ENCODE data around the gene HHAT. TPM values are rescaled to one million over a fixed set of nuclear protein-coding genes. Genes with fewer than 3 reads are reported as not detected.

The HHAT gene
- total and polyA plus RNA-seq, 2 of the 4 experiments (the other 2 are of a cell fraction): 1.7 to 2.5 TPM

DNA sequence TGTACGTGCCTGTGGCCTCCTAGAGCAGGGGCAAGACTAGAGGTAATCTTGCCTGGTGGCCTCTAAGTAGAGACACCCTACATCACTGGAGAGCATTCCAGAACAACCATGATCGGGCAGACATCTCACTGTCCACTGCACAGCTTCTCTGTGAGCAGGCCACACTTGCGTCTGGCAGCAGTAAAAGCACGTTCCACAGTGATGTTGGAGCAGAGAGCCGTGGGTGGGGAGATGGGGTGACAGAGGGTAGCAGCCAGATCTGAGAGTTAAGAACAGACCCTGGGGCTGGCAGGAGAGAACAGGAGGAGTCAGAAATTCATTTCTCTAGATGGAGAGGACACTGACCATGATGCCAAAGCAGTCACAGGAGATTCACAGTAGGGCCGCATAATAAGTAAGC lies 293.0 kb downstream of the HHAT start:
- dilution Hi-C loops (cut with HindIII; ENCODE audit: low sequenced_read_pairs, unreplicated experiment): no loop called here
- CTCF ChIA-PET: interaction anchor here (0.6 kb wide), 1 partner anchor 84 kb away, joined by 3 read pairs; no protein-coding TSS in a partner anchor
- WGBS, 2 experiments (ENCODE audit: extremely low coverage in 2 of 2, insufficient read length in 1 of 2): 100% methylated on average over 1 of the region's 6 CpGs; no CpG with 5 or more reads in 1 of the 2 experiments
- Histone ChIP-seq H2BK5ac (ENCODE audit: low read depth, low read length, poor library complexity, severe bottlenecking) (no peak overlapping the region), H2AK9ac (replicated peaks; ENCODE audit: low read depth, low read length, poor library complexity) (no peak overlapping the region), H3K4me2 (ENCODE audit: low read depth, low read length) (no peak overlapping the region), H4K5ac (ENCODE audit: low read depth, low read length) (no peak overlapping the region), H2BK120ac (ENCODE audit: low read depth, low read length) (no peak overlapping the region), H3K27ac (ENCODE audit: insufficient read depth, low read length) (no peak overlapping the region), H3K23ac (ENCODE audit: low read depth, low read length) (no peak overlapping the region), H4K91ac (ENCODE audit: insufficient read depth, low read depth, low read length) (no peak overlapping the region), H3K9ac (ENCODE audit: low read depth, low read length) (no peak overlapping the region), H3K4me1 (ENCODE audit: control insufficient read depth, insufficient read depth, low read length) (no peaks in the 10 kb centered on the region), H3K79me1 (ENCODE audit: low read depth in 1 of 2, low read length in 2 of 2) (no peaks in the 10 kb centered on the region), H3K4ac (ENCODE audit: low read depth, low read length) (no peak overlapping the region), H3K9me3 (ENCODE audit: control insufficient read depth, insufficient read depth, low read length) (no peaks in the 10 kb centered on the region), H2AFZ (replicated peaks; ENCODE audit: low read length, poor library complexity) (peak overlapping the region; percentile 30), H3K9me1 (ENCODE audit: insufficient read depth, low read length) (no peaks in the 10 kb centered on the region), H2AK5ac (ENCODE audit: low read depth, low read length) (no peak overlapping the region), H2BK15ac (ENCODE audit: low read depth, low read length) (no peak overlapping the region), H4K20me1 (ENCODE audit: insufficient read depth, low read length) (no peaks in the 10 kb centered on the region), H3K4me3 (ENCODE audit: insufficient read depth, low read depth, low read length) (no peak overlapping the region), H3K27me3 (ENCODE audit: control insufficient read depth, insufficient read depth, low read length) (no peaks in the 10 kb centered on the region), H3K56ac (ENCODE audit: extremely low read depth, insufficient read depth, low read length) (no peak overlapping the region), H3K18ac (ENCODE audit: low read depth, low read length) (no peak overlapping the region), H2BK20ac (ENCODE audit: low read depth, low read length) (no peak overlapping the region), H4K8ac (ENCODE audit: low read depth in 2 of 2, low read length in 2 of 2) (no peak overlapping the region), H3K36me3 (ENCODE audit: control insufficient read depth, insufficient read depth, low read length) (no peaks in the 10 kb centered on the region), H3K14ac (replicated peaks; ENCODE audit: low read depth, low read length) (no peak overlapping the region)
- POLR2A ChIA-PET (ENCODE audit: unreplicated experiment): no interaction called here
- intact Hi-C loops (cut with micrococcal nuclease): no loop called here
- DNase-seq (no peak), ATAC-seq (ENCODE audit: low read depth) (no peak)
- TF ChIP-seq NFE2L2 (IDR thresholded peaks at IDR 0.05; ENCODE audit: low read depth, low read length): no peak
- TF ChIP-seq, protein P1, sequence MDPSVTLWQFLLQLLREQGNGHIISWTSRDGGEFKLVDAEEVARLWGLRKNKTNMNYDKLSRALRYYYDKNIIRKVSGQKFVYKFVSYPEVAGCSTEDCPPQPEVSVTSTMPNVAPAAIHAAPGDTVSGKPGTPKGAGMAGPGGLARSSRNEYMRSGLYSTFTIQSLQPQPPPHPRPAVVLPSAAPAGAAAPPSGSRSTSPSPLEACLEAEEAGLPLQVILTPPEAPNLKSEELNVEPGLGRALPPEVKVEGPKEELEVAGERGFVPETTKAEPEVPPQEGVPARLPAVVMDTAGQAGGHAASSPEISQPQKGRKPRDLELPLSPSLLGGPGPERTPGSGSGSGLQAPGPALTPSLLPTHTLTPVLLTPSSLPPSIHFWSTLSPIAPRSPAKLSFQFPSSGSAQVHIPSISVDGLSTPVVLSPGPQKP (IDR thresholded peaks at IDR 0.05; ENCODE audit: borderline replicate concordance, low read depth, low read length): no peak
- TF ChIP-seq, protein P2, sequence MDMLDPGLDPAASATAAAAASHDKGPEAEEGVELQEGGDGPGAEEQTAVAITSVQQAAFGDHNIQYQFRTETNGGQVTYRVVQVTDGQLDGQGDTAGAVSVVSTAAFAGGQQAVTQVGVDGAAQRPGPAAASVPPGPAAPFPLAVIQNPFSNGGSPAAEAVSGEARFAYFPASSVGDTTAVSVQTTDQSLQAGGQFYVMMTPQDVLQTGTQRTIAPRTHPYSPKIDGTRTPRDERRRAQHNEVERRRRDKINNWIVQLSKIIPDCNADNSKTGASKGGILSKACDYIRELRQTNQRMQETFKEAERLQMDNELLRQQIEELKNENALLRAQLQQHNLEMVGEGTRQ (IDR thresholded peaks at IDR 0.05; ENCODE audit: low read depth, low read length): no peak
- no peak for TF ChIP-seq CEBPB (IDR thresholded peaks at IDR 0.05; ENCODE audit: low read depth, low read length)
- TF ChIP-seq MAZ (IDR thresholded peaks at IDR 0.05; ENCODE audit: borderline replicate concordance, low read depth, low read length): no peak
- TF ChIP-seq, protein P3, sequence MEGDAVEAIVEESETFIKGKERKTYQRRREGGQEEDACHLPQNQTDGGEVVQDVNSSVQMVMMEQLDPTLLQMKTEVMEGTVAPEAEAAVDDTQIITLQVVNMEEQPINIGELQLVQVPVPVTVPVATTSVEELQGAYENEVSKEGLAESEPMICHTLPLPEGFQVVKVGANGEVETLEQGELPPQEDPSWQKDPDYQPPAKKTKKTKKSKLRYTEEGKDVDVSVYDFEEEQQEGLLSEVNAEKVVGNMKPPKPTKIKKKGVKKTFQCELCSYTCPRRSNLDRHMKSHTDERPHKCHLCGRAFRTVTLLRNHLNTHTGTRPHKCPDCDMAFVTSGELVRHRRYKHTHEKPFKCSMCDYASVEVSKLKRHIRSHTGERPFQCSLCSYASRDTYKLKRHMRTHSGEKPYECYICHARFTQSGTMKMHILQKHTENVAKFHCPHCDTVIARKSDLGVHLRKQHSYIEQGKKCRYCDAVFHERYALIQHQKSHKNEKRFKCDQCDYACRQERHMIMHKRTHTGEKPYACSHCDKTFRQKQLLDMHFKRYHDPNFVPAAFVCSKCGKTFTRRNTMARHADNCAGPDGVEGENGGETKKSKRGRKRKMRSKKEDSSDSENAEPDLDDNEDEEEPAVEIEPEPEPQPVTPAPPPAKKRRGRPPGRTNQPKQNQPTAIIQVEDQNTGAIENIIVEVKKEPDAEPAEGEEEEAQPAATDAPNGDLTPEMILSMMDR (conservative IDR thresholded peaks at IDR 0.05; ENCODE audit: low read depth, low read length): no peak
- TF ChIP-seq RCOR1 (IDR thresholded peaks at IDR 0.05; ENCODE audit: insufficient replicate concordance, low read length): no peak
- no peak for TF ChIP-seq MAFK (IDR thresholded peaks at IDR 0.05; ENCODE audit: low read depth, low read length)
- TF ChIP-seq POLR2A (IDR thresholded peaks at IDR 0.05; ENCODE audit: low read depth, low read length): no peak
- TF ChIP-seq BHLHE40 (IDR thresholded peaks at IDR 0.05; ENCODE audit: low read depth, low read length): no peak
- no peak for TF ChIP-seq RAD21 (IDR thresholded peaks at IDR 0.05; ENCODE audit: low read length)
- TF ChIP-seq SMC3 (IDR thresholded peaks at IDR 0.05; ENCODE audit: low read depth, low read length): no peak
- no peak for TF ChIP-seq RFX5 (IDR thresholded peaks at IDR 0.05; ENCODE audit: low read depth, low read length)
- no peak for TF ChIP-seq CHD1 (IDR thresholded peaks at IDR 0.05; ENCODE audit: low read depth, low read length)
- no peak for TF ChIP-seq MXI1 (IDR thresholded peaks at IDR 0.05; ENCODE audit: borderline replicate concordance, low read depth, low read length)
- no peak for TF ChIP-seq FOS (IDR thresholded peaks at IDR 0.05; ENCODE audit: low read depth, low read length)
- no TSS peak for BruUV-seq (replicated peaks)
- in situ Hi-C loops (cut with MboI; ENCODE audit: low sequenced_read_pairs): no loop called here
